ENCODE results near the gene BDH1.

GRCh38 chr3:197549261-197549885 lies 6.4 kb downstream of the BDH1 start:
- TF ChIP-seq POLR2A (IDR thresholded peaks at IDR 0.05; ENCODE audit: low read length) (no peak), GATA1 (IDR thresholded peaks at IDR 0.05; ENCODE audit: low read depth, low read length) (no peak)
